Renal pelvis (tissue), 4 donors: ENCODE measurements around the gene IGFL2. TPM values are rescaled to one million over a fixed set of nuclear protein-coding genes. Genes with fewer than 3 reads are reported as not detected.

Source experiments
- DNase-seq: peaks from one replicate; pipeline ENCODE4 v3.0.0-alpha.2; 2013
- polyA plus RNA-seq, 3 donors: library from polyadenylated mRNA; unstranded; fragments of 120-200 nt; gene quantifications; one replicate each; pipeline ENCODE4 v1.2.1, GENCODE V29; 2013; ENCODE audit not compliant: insufficient read length in 3 of 3

IGFL2 gene
- polyA plus RNA-seq, 3 donors = 0.12 to 0.18 TPM; not detected in 1

DNA sequence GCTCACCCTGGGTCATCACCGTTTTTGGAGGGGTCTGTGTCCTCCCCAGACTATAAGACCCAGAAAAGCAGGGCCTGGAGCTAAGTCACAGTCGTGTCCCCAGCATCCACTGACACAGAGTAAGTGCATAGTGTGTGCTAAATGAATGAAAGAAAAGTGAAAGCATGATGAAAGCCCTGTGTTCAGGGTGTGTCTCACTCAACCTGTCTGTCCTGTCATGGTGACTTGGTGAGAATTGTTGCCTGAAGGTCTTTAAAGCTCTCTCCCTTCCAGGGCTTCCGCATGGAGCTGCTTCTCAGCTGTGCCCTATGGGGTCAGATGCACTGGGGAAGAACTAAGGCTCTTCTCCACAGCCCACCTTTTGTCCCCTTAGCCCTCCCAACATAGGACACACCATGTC is 61.0 kb downstream of the IGFL2 start:
- no peak for DNase-seq

DNA sequence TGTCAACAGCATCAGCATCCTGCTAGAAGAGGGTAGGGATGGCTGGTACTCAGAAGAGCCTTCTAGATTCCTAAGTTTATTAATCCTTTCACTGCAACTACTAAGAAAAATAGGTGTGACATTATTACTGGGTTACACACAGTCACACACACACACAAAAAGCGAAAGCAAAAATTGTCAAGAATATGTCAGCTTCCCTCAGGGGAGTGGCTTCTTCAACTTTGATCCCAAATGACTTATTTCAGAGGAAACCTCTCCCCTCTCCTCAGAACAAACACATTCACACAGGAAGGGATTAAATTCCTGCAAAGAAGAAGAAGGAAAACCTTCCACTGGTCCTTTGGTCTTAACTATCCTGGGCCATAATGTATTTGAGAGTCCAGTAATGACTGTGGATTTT is 61.4 kb downstream of the IGFL2 start:
- no peak for DNase-seq

DNA sequence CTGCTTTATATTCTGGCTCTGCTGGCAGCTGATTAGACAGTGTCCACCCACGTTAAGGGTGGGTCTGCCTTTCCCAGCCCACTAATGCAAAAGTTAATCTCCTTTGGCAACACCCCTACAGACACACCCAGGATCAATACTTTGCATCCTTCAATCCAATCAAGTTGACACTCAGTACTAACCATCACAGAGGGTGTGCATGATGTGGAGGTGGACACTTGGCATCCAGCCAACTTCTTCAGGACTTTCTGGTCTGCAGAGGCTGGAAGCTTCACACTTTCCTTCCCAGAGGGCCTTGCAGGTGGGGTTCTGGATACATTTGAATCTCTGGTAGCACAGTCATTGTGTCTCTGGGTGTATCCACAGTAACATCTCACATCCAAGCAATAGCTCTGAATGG is 62.6 kb downstream of the IGFL2 start:
- DNase-seq = no peak

Other genes starting within 250 kb of the IGFL2 start
- 1 to 10 TPM; 4.9 to 6.5 (median 5.7) TPM for gene MYPOP, start 245.6 kb upstream of the IGFL2 start, polyA plus RNA-seq
- gene NANOS2, start 233.5 kb upstream of the IGFL2 start, polyA plus RNA-seq = not detected
- 1 to 10 TPM; 3.6 to 5.3 (median 4.4) TPM for gene NOVA2, start 174.4 kb upstream of the IGFL2 start, polyA plus RNA-seq
- 10 to 100 TPM; 13.8 to 14.8 (median 14.1) TPM for gene CCDC61, start 152.8 kb upstream of the IGFL2 start, polyA plus RNA-seq
- 1 to 10 TPM in 1 of 3 donors, under 1 TPM in 2; 0.78 to 1.1 (median 0.84) TPM for gene PGLYRP1, start 125.2 kb upstream of the IGFL2 start, polyA plus RNA-seq
- 1 to 10 TPM in 1 of 3 donors, under 1 TPM in 2; 0.28 to 1.3 (median 0.97) TPM for gene IGFL4, start 107.2 kb upstream of the IGFL2 start, polyA plus RNA-seq
- not detected for gene IGFL3, start 23.6 kb upstream of the IGFL2 start, polyA plus RNA-seq
- not detected for gene IGFL1, start 81.5 kb downstream of the IGFL2 start, polyA plus RNA-seq
- gene HIF3A, start 148.8 kb downstream of the IGFL2 start, polyA plus RNA-seq = 10 to 100 TPM; 39.6 to 85.5 (median 65.4) TPM
- gene PPP5C, start 198.8 kb downstream of the IGFL2 start, polyA plus RNA-seq = 100 to 1,000 TPM; 101 to 122 (median 118) TPM